Keratinocyte (primary cell): ENCODE measurements around the gene KRT37.

Experiments used
- CTCF ChIP-seq, 3 experiments: IDR thresholded peaks in 1 of 3; conservative IDR thresholded peaks in 1 of 3; optimal IDR thresholded peaks in 1 of 3; 2 replicates in 2 of 3; 3 replicates in 1 of 3; pipeline versions ENCODE3 to v1.5.1; 2011; ENCODE audit warnings: low read length in 3 of 3, mild to moderate bottlenecking in 3 of 3, moderate library complexity in 2 of 3, control low read depth in 1 of 3, inconsistent platforms in 1 of 3; ENCODE audit not compliant: insufficient read depth in 2 of 3; ENCODE audit errors: extremely low read depth in 1 of 3
- EZH2 ChIP-seq: IDR thresholded peaks from one replicate; pipeline ENCODE4 v1.6.1; 2012; ENCODE audit warnings: inconsistent platforms, mild to moderate bottlenecking, low read length, moderate library complexity

GRCh38 chr17:41413353-41413957, 10.9 kb downstream of the KRT37 start:
- no peak for TF ChIP-seq CTCF (optimal IDR thresholded peaks at IDR 0.05 in 1 of 3, IDR thresholded peaks at IDR 0.05 in 1 of 3, conservative IDR thresholded peaks at IDR 0.05 in 1 of 3; ENCODE audit: extremely low read depth in 1 of 3, insufficient read depth in 2 of 3, low read length in 3 of 3)
- no peak for TF ChIP-seq EZH2
